H1 (cell line): Measurements from ENCODE around the gene CUBN. TPM values are rescaled to one million over a fixed set of nuclear protein-coding genes. Genes with fewer than 3 reads are reported as not detected.

Source experiments
- CTCF ChIA-PET: fragments of 300-600 bp; sonication (Branson Sonifier 250); formaldehyde crosslinking; loops from one replicate; lab custom pipeline; 2021; ENCODE audit not compliant: partially characterized antibody; lab: Charles Lee
- POLR2A ChIA-PET: fragments of 300-600 bp; sonication (Branson Sonifier 250); formaldehyde crosslinking; loops from one replicate; lab custom pipeline; 2021; ENCODE audit warnings: inconsistent platforms; ENCODE audit not compliant: partially characterized antibody; lab: Charles Lee
- DNase-seq, 2 experiments: peaks; one replicate each; pipeline versions ENCODE4 v3.0.0 to v3.0.0-alpha.2; 2010 to 2022; ENCODE audit warnings: low spot score in 2 of 2, low read depth in 1 of 2, mixed read lengths in 1 of 2
- FAIRE-seq: peaks from 2 replicates; lab custom pipeline; 2011; peaks lifted over from hg19 to GRCh38; lab: Jason Lieb, UNC
- H2AFZ ChIP-seq: 2 replicates; pipeline ENCODE4 v1.8.1; 2012; ENCODE audit warnings: low read length, inconsistent platforms
- H2AK5ac ChIP-seq: 2 replicates; pipeline ENCODE4 v1.6.1; 2013; ENCODE audit warnings: low read depth, low read length
- H2BK120ac ChIP-seq: replicated peaks from 2 replicates; pipeline ENCODE3; 2013; ENCODE audit warnings: low read depth, low read length, inconsistent platforms
- H2BK12ac ChIP-seq: 2 replicates; pipeline ENCODE4 v1.6.1; 2013; ENCODE audit warnings: low read depth, low read length
- H2BK15ac ChIP-seq: 2 replicates; pipeline ENCODE4 v1.6.1; 2013; ENCODE audit warnings: low read length
- H2BK20ac ChIP-seq: 2 replicates; pipeline ENCODE4 v1.6.1; 2013; ENCODE audit warnings: low read length
- H2BK5ac ChIP-seq: 2 replicates; pipeline ENCODE4 v1.6.1; 2013; ENCODE audit warnings: low read depth, low read length
- H3K14ac ChIP-seq: 2 replicates; pipeline ENCODE4 v1.6.1; 2013; ENCODE audit warnings: inconsistent platforms; ENCODE audit not compliant: insufficient read length
- H3K18ac ChIP-seq: 2 replicates; pipeline ENCODE4 v1.6.1; 2013; ENCODE audit warnings: low read length; ENCODE audit errors: extremely low read depth
- H3K23ac ChIP-seq: 2 replicates; pipeline ENCODE4 v1.6.1; 2013; ENCODE audit warnings: inconsistent platforms; ENCODE audit not compliant: insufficient read length
- H3K23me2 ChIP-seq: 2 replicates; pipeline ENCODE4 v1.6.1; 2013; ENCODE audit warnings: low read depth, low read length
- H3K27ac ChIP-seq: 2 replicates; pipeline ENCODE4 v1.6.1; 2011; ENCODE audit warnings: low read depth, low read length, inconsistent platforms
- H3K27me3 ChIP-seq, 4 experiments: replicated peaks in 1 of 4; 1 replicate in 1 of 4; 2 replicates in 3 of 4; pipeline versions ENCODE4 v1.6.1 to v1.8.1; 2011 to 2013; ENCODE audit warnings: low read length in 3 of 4, mild to moderate bottlenecking in 3 of 4, inconsistent platforms in 2 of 4, mixed read lengths in 2 of 4, moderate library complexity in 1 of 4; ENCODE audit not compliant: control insufficient read depth in 3 of 4, insufficient read depth in 3 of 4; ENCODE audit errors: extremely low read depth in 1 of 4
- H3K36me3 ChIP-seq, 4 experiments: 2 replicates each; pipeline versions ENCODE4 v1.6.1 to v1.8.1; 2011 to 2013; ENCODE audit warnings: mild to moderate bottlenecking in 4 of 4, low read length in 3 of 4, moderate library complexity in 2 of 4, control low read depth in 1 of 4, inconsistent platforms in 1 of 4; ENCODE audit not compliant: insufficient read depth in 4 of 4, control insufficient read depth in 2 of 4
- H3K4ac ChIP-seq: replicated peaks from 2 replicates; pipeline ENCODE3; 2013; ENCODE audit warnings: low read length, low read depth, mixed read lengths, inconsistent platforms; ENCODE audit not compliant: insufficient read length
- H3K4me1 ChIP-seq, 4 experiments: replicated peaks in 1 of 4; 1 replicate in 1 of 4; 2 replicates in 3 of 4; pipeline versions ENCODE4 v1.6.1 to v1.8.1; 2011 to 2013; ENCODE audit warnings: low read length in 3 of 4, inconsistent platforms in 2 of 4, mixed read lengths in 1 of 4; ENCODE audit not compliant: insufficient read depth in 4 of 4, control insufficient read depth in 3 of 4
- H3K4me2 ChIP-seq, 2 experiments: 2 replicates each; pipeline versions ENCODE4 v1.6.1 to v1.8.1; 2011 to 2013; ENCODE audit warnings: low read depth in 2 of 2, low read length in 2 of 2, control low read depth in 1 of 2, inconsistent platforms in 1 of 2, mild to moderate bottlenecking in 1 of 2; ENCODE audit not compliant: insufficient read depth in 1 of 2
- H3K4me3 ChIP-seq, 4 experiments: fragments of 200-600, 300-600 bp in 1 of 4; sonication (generic), shearing (Covaris generic), sonication (Bioruptor Twin) in 1 of 4; 2 replicates each; pipeline versions ENCODE4 v1.5.1 to v1.8.1; 2011 to 2016; ENCODE audit warnings: low read length in 4 of 4, low read depth in 3 of 4, control low read depth in 2 of 4, inconsistent platforms in 2 of 4, mild to moderate bottlenecking in 2 of 4, mixed read lengths in 1 of 4, moderate library complexity in 1 of 4; ENCODE audit not compliant: insufficient read depth in 2 of 4; ENCODE audit errors: extremely low read depth in 1 of 4
- H3K56ac ChIP-seq: replicated peaks from 2 replicates; pipeline ENCODE3; 2013; ENCODE audit warnings: low read depth, mild to moderate bottlenecking, mixed read lengths, low read length, inconsistent platforms; ENCODE audit not compliant: insufficient read length
- H3K79me1 ChIP-seq: 2 replicates; pipeline ENCODE4 v1.6.1; 2013; ENCODE audit warnings: low read depth, low read length, control low read depth
- H3K79me2 ChIP-seq, 2 experiments: 2 replicates each; pipeline versions ENCODE4 v1.6.1 to v1.8.1; 2012 to 2013; ENCODE audit warnings: low read length in 2 of 2, mild to moderate bottlenecking in 2 of 2, inconsistent platforms in 1 of 2; ENCODE audit not compliant: insufficient read depth in 2 of 2, control insufficient read depth in 1 of 2
- H3K9ac ChIP-seq, 4 experiments: replicated peaks in 1 of 4; 1 replicate in 1 of 4; 2 replicates in 3 of 4; pipeline versions ENCODE4 v1.6.1 to v1.8.1; 2011 to 2013; ENCODE audit warnings: low read depth in 3 of 4, low read length in 3 of 4, control low read depth in 2 of 4, mild to moderate bottlenecking in 2 of 4, moderate library complexity in 2 of 4, inconsistent platforms in 1 of 4; ENCODE audit errors: extremely low read depth in 1 of 4
- H3K9me3 ChIP-seq, 2 experiments: 2 replicates each; pipeline versions ENCODE4 v1.6.1 to v1.8.1; 2012 to 2013; ENCODE audit warnings: mild to moderate bottlenecking in 2 of 2, moderate library complexity in 2 of 2, control low read depth in 1 of 2, inconsistent platforms in 1 of 2, low read depth in 1 of 2, low read length in 1 of 2, mixed read lengths in 1 of 2; ENCODE audit not compliant: insufficient read depth in 2 of 2
- H4K20me1 ChIP-seq, 2 experiments: replicated peaks in 1 of 2; 2 replicates each; pipeline versions ENCODE3 to v1.8.1; 2011 to 2013; ENCODE audit warnings: inconsistent platforms in 2 of 2, low read length in 2 of 2, mild to moderate bottlenecking in 1 of 2; ENCODE audit not compliant: insufficient read depth in 2 of 2, control insufficient read depth in 1 of 2
- H4K5ac ChIP-seq: 2 replicates; pipeline ENCODE4 v1.6.1; 2013; ENCODE audit warnings: low read length, low read depth, mixed read lengths, inconsistent platforms; ENCODE audit not compliant: insufficient read length
- H4K8ac ChIP-seq: 2 replicates; pipeline ENCODE4 v1.8.0; 2013; ENCODE audit warnings: mild to moderate bottlenecking, moderate library complexity, low read length, inconsistent platforms; ENCODE audit not compliant: insufficient read depth; ENCODE audit errors: extremely low read depth
- H4K91ac ChIP-seq: replicated peaks from 2 replicates; pipeline ENCODE3; 2013; ENCODE audit warnings: low read length, mixed read lengths, inconsistent platforms; ENCODE audit not compliant: insufficient read length
- BRCA1 ChIP-seq: IDR thresholded peaks from 2 replicates; pipeline ENCODE4 v1.6.1; 2012; ENCODE audit warnings: low read depth, low read length, improper control_type of control experiment
- CHD2 ChIP-seq: IDR thresholded peaks from 2 replicates; pipeline ENCODE4 v1.6.1; 2012; ENCODE audit warnings: low read length, improper control_type of control experiment
- CREB1 ChIP-seq: IDR thresholded peaks from 2 replicates; pipeline ENCODE4 v1.6.1; 2012; ENCODE audit warnings: inconsistent platforms
- HDAC6 ChIP-seq: IDR thresholded peaks from one replicate; pipeline ENCODE4 v1.7.1; 2012; ENCODE audit warnings: low read depth, mild to moderate bottlenecking, inconsistent platforms, low read length, moderate library complexity
- KDM4A ChIP-seq: IDR thresholded peaks from one replicate; pipeline ENCODE4 v1.7.1; 2012; ENCODE audit warnings: low read depth, mild to moderate bottlenecking, moderate library complexity, low read length, inconsistent platforms; ENCODE audit not compliant: severe bottlenecking
- KDM5A ChIP-seq: fragments of 200-600 bp; IDR thresholded peaks from 2 replicates; pipeline ENCODE4 v1.7.1; 2012; ENCODE audit warnings: mild to moderate bottlenecking, low read length, inconsistent platforms, mixed read lengths
- NRF1 ChIP-seq: IDR thresholded peaks from 2 replicates; pipeline ENCODE4 v1.6.1; 2011; ENCODE audit warnings: mild to moderate bottlenecking, low read depth, low read length, improper control_type of control experiment
- RFX5 ChIP-seq: IDR thresholded peaks from 2 replicates; pipeline ENCODE4 v1.6.1; 2011; ENCODE audit warnings: low read depth, low read length, improper control_type of control experiment, borderline replicate concordance
- SP2 ChIP-seq: IDR thresholded peaks from 2 replicates; pipeline ENCODE4 v1.6.1; 2012; ENCODE audit warnings: mild to moderate bottlenecking, low read length, inconsistent platforms
- TCF12 ChIP-seq: IDR thresholded peaks from 2 replicates; pipeline ENCODE4 v1.6.1; 2011; ENCODE audit warnings: low read depth, mild to moderate bottlenecking, low read length
- USF2 ChIP-seq: IDR thresholded peaks from 2 replicates; pipeline ENCODE4 v1.6.1; 2011; ENCODE audit warnings: low read length, improper control_type of control experiment
- YY1 ChIP-seq: IDR thresholded peaks from 2 replicates; pipeline ENCODE4 v1.6.1; 2011; ENCODE audit warnings: low read depth, mild to moderate bottlenecking, low read length
- ZNF274 ChIP-seq: IDR thresholded peaks from 2 replicates; pipeline ENCODE4 v1.7.0; 2012; ENCODE audit warnings: low read length, borderline replicate concordance; ENCODE audit errors: extremely low read depth
- WGBS, 2 experiments: shearing (Covaris generic) in 1 of 2; methylation state at CpG; one replicate each; pipeline versions ENCODE4 v1.1.6 to v1.1.7; 2013 to 2015; ENCODE audit warnings: low lambda C conversion rate in 2 of 2, mixed read lengths in 2 of 2, inconsistent platforms in 1 of 2, low coverage in 1 of 2, missing lambda C conversion rate in 1 of 2; ENCODE audit not compliant: insufficient replicate concordance in 2 of 2, insufficient coverage in 1 of 2, insufficient read length in 1 of 2; ENCODE audit errors: extremely low coverage in 1 of 2, missing lambda C conversion rate in 1 of 2; 5-methylcytosine and 5-hydroxymethylcytosine counted together
- polyA plus RNA-seq, 7 experiments: library from polyadenylated mRNA; depleted of rRNA in 3 of 7; stranded (reverse) in 5 of 7; unstranded in 2 of 7; fragments of >200 nt in 5 of 7; fragments of 200-250 nt in 2 of 7; gene quantifications; 1 replicate in 5 of 7; 2 replicates in 1 of 7; 4 replicates in 1 of 7; pipeline versions ENCODE4 v1.2.1 to v1.2.3, GENCODE V29; 2011 to 2013; ENCODE audit warnings: missing spikeins in 2 of 7, mixed read lengths in 2 of 7
- total RNA-seq: library from RNA; stranded (reverse); fragmentation: NEBNext Ultra II Directional; extraction: Animal tissue kit (Norgen Biotek cat#: 25700); gene quantifications from 2 replicates; pipeline ENCODE4 v1.2.1, GENCODE V29; 2021

CUBN gene
- total and polyA plus RNA-seq, 2 of the 8 experiments (the other 6 are each of a cell fraction or from before 2014, with no cell fraction given), result 0.04 to 0.08 TPM

GRCh38 chr10:16803464-16803863 lies 326.1 kb downstream of the CUBN start:
- ChIA-PET POLR2A (no interaction called here), CTCF (interaction anchor here (2.7 kb wide), 1 partner anchor 10 kb away, joined by 11 read pairs; no protein-coding TSS in a partner anchor)
- Histone ChIP-seq H2BK20ac (no peak overlapping the region), H3K27me3 (no peaks in the 10 kb centered on the region), H2BK120ac (no peak overlapping the region), H3K9ac (no peak overlapping the region), H3K36me3 (no peaks in the 10 kb centered on the region; a peak in 1 of 8 replicates), H3K4me3 (no peak overlapping the region), H3K79me2 (peaks cover 0 to 49% of the 10 kb centered on the region in 2 experiments; a peak in 3 of 4 replicates), H3K27ac (no peak overlapping the region), H3K23me2 (no peaks in the 10 kb centered on the region), H2AFZ (no peak overlapping the region), H3K18ac (no peak overlapping the region), H4K8ac (no peak overlapping the region)
- 86% methylated on average over 2 of the region's 2 CpGs; no CpG with 5 or more reads in 1 of the 2 experiments for WGBS, 2 experiments
- DNase-seq, result no peak
- no peak for TF ChIP-seq SP2
- no peak for TF ChIP-seq YY1
- TF ChIP-seq KDM5A, result no peak
- no peak for TF ChIP-seq USF2
- no peak for TF ChIP-seq RFX5
- no peak for TF ChIP-seq TCF12
- no peak for TF ChIP-seq ZNF274
- TF ChIP-seq KDM4A, result no peak
- TF ChIP-seq CREB1, result no peak
- TF ChIP-seq HDAC6, result no peak
- TF ChIP-seq BRCA1, result no peak
- TF ChIP-seq NRF1, result no peak
- no peak for TF ChIP-seq CHD2
- TF ChIP-seq, all 59 proteins: peak for 0
- Histone ChIP-seq H3K4ac (no peak overlapping the region), H3K9me3 (no peaks in the 10 kb centered on the region; a peak in 1 of 4 replicates), H4K20me1 (no peaks in the 10 kb centered on the region), H2BK15ac (no peak overlapping the region), H4K91ac (no peak overlapping the region), H2BK5ac (no peak overlapping the region), H3K79me1 (no peaks in the 10 kb centered on the region; the same call in 1 of the 2 replicates), H2BK12ac (no peak overlapping the region), H3K4me1 (no peaks in the 10 kb centered on the region), H3K14ac (no peak overlapping the region), H4K5ac (no peak overlapping the region), H3K4me2 (no peak overlapping the region), H2AK5ac (no peak overlapping the region), H3K56ac (no peak overlapping the region), H3K23ac (no peak overlapping the region)
- no peak for FAIRE-seq
